ENCODE data around the gene KMT2E.

KMT2E gene

DNA sequence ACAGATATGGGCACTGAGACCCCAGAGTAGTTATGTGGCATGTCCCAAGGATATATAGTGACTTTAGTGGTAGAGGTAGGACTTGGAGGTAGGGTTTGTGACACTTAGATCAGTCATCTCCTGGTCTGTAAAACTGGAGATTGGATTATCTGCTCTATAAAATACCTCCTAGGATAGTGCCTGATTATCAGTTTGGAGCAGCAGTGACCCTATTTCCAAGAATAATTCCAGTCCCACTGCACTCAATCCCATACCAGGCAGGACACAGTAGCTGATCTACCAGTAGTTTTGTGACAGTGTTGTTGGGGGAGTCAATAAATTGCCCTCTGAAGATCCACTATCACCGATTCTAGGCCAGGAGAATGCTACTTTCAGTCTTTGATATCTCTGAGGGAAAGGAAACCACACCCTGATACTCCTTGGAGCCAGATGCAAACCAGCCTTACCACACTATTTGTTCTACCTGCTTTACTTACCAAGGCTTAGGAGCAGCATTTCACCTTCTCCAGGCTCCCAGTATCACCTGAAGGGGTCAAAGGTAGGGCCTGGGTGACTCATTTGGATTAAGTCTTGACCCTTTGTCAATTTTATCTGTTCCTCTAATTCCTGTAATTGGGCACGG, 30.6 kb downstream of the KMT2E start:
- ATAC-seq = no peak
- TF ChIP-seq ZFP30 (CRISPR knock-in tag; IDR thresholded peaks at IDR 0.05) (no peak), TCF4 (CRISPR knock-in tag; IDR thresholded peaks at IDR 0.05; ENCODE audit: borderline replicate concordance) (no peak), ZNF70 (CRISPR knock-in tag; IDR thresholded peaks at IDR 0.05) (no peak), BACH2 (CRISPR knock-in tag; IDR thresholded peaks at IDR 0.05; ENCODE audit: borderline replicate concordance) (no peak), OSR1 (CRISPR knock-in tag; IDR thresholded peaks at IDR 0.05) (no peak), ARNTL (CRISPR knock-in tag; IDR thresholded peaks at IDR 0.05; ENCODE audit: borderline replicate concordance, low read depth) (no peak), GLIS3 (CRISPR knock-in tag; IDR thresholded peaks at IDR 0.05) (no peak), CSDC2 (CRISPR knock-in tag; IDR thresholded peaks at IDR 0.05) (no peak), ZNF8 (CRISPR knock-in tag; IDR thresholded peaks at IDR 0.05) (no peak), SNAI2 (CRISPR knock-in tag; IDR thresholded peaks at IDR 0.05) (no peak), PPARA (CRISPR knock-in tag; IDR thresholded peaks at IDR 0.05; ENCODE audit: borderline replicate concordance) (no peak), CSRNP3 (CRISPR knock-in tag; IDR thresholded peaks at IDR 0.05) (no peak), ISL1 (CRISPR knock-in tag; IDR thresholded peaks at IDR 0.05) (no peak), TOX (CRISPR knock-in tag; IDR thresholded peaks at IDR 0.05; ENCODE audit: borderline replicate concordance) (no peak), ZC3H10 (CRISPR knock-in tag; IDR thresholded peaks at IDR 0.05) (no peak), ZFP3 (CRISPR knock-in tag; IDR thresholded peaks at IDR 0.05) (no peak), CREB5 (CRISPR knock-in tag; IDR thresholded peaks at IDR 0.05; ENCODE audit: low read depth) (no peak), ZNF565 (CRISPR knock-in tag; conservative IDR thresholded peaks at IDR 0.05; ENCODE audit: low read depth) (no peak)
- TF ChIP-seq, protein P1, sequence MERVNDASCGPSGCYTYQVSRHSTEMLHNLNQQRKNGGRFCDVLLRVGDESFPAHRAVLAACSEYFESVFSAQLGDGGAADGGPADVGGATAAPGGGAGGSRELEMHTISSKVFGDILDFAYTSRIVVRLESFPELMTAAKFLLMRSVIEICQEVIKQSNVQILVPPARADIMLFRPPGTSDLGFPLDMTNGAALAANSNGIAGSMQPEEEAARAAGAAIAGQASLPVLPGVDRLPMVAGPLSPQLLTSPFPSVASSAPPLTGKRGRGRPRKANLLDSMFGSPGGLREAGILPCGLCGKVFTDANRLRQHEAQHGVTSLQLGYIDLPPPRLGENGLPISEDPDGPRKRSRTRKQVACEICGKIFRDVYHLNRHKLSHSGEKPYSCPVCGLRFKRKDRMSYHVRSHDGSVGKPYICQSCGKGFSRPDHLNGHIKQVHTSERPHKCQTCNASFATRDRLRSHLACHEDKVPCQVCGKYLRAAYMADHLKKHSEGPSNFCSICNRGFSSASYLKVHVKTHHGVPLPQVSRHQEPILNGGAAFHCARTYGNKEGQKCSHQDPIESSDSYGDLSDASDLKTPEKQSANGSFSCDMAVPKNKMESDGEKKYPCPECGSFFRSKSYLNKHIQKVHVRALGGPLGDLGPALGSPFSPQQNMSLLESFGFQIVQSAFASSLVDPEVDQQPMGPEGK (CRISPR knock-in tag; IDR thresholded peaks at IDR 0.05; ENCODE audit: borderline replicate concordance) = no peak
- TF ChIP-seq, protein P2, sequence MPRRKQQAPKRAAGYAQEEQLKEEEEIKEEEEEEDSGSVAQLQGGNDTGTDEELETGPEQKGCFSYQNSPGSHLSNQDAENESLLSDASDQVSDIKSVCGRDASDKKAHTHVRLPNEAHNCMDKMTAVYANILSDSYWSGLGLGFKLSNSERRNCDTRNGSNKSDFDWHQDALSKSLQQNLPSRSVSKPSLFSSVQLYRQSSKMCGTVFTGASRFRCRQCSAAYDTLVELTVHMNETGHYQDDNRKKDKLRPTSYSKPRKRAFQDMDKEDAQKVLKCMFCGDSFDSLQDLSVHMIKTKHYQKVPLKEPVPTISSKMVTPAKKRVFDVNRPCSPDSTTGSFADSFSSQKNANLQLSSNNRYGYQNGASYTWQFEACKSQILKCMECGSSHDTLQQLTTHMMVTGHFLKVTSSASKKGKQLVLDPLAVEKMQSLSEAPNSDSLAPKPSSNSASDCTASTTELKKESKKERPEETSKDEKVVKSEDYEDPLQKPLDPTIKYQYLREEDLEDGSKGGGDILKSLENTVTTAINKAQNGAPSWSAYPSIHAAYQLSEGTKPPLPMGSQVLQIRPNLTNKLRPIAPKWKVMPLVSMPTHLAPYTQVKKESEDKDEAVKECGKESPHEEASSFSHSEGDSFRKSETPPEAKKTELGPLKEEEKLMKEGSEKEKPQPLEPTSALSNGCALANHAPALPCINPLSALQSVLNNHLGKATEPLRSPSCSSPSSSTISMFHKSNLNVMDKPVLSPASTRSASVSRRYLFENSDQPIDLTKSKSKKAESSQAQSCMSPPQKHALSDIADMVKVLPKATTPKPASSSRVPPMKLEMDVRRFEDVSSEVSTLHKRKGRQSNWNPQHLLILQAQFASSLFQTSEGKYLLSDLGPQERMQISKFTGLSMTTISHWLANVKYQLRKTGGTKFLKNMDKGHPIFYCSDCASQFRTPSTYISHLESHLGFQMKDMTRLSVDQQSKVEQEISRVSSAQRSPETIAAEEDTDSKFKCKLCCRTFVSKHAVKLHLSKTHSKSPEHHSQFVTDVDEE (CRISPR knock-in tag; IDR thresholded peaks at IDR 0.05) = no peak

GRCh38 chr7:105046414-105046813, 32.4 kb downstream of the KMT2E start:
- TF ChIP-seq ZC3H10 (CRISPR knock-in tag; IDR thresholded peaks at IDR 0.05) (no peak), BACH2 (CRISPR knock-in tag; IDR thresholded peaks at IDR 0.05; ENCODE audit: borderline replicate concordance) (no peak), POU6F1 (CRISPR knock-in tag; IDR thresholded peaks at IDR 0.05; ENCODE audit: borderline replicate concordance, low read depth) (no peak), TOX (CRISPR knock-in tag; IDR thresholded peaks at IDR 0.05; ENCODE audit: borderline replicate concordance) (no peak), ZFP3 (CRISPR knock-in tag; IDR thresholded peaks at IDR 0.05) (no peak), ISL1 (CRISPR knock-in tag; IDR thresholded peaks at IDR 0.05) (peak; percentile 87), ESRRG (CRISPR knock-in tag; IDR thresholded peaks at IDR 0.05) (no peak), OSR1 (CRISPR knock-in tag; IDR thresholded peaks at IDR 0.05) (no peak), ZFP30 (CRISPR knock-in tag; IDR thresholded peaks at IDR 0.05) (peak; percentile 27; the same call in 1 of the 2 replicates), CREB5 (CRISPR knock-in tag; IDR thresholded peaks at IDR 0.05; ENCODE audit: low read depth) (peak; percentile 79)
- TF ChIP-seq, protein P1 (CRISPR knock-in tag; IDR thresholded peaks at IDR 0.05; ENCODE audit: borderline replicate concordance) = no peak

More at GRCh38 chr7:105046414-105046813, 32.4 kb downstream of the KMT2E start:
- ATAC-seq = peak; percentile 97

All from SK-N-SH treated with all-trans-retinoic acid at 6 μM for 48 hours (cell line).